HepG2 (cell line): ENCODE data around the gene HLA-DOA. TPM values are rescaled to one million over a fixed set of nuclear protein-coding genes. Genes with fewer than 3 reads are reported as not detected.

Source experiments
- CCDC6 ChIP-seq: sonication (generic); formaldehyde crosslinking; IDR thresholded peaks from 2 replicates; pipeline ENCODE4 v1.8.1; 2022; ENCODE audit warnings: mild to moderate bottlenecking, missing genetic modification reagents, moderate library complexity
- GATAD1 ChIP-seq: IDR thresholded peaks from 2 replicates; pipeline ENCODE4 v1.6.1; 2016; ENCODE audit warnings: missing genetic modification reagents, missing compliant biosample characterization
- HNF4A ChIP-seq: sonication (generic); formaldehyde crosslinking; IDR thresholded peaks from 2 replicates; pipeline ENCODE4 v1.4.0; 2020; ENCODE audit warnings: missing genetic modification reagents
- REPIN1 ChIP-seq: sonication (generic); formaldehyde crosslinking; IDR thresholded peaks from 2 replicates; pipeline ENCODE4 v1.8.0; 2022; ENCODE audit warnings: missing genetic modification reagents, low read depth, mild to moderate bottlenecking, borderline replicate concordance
- RFXANK ChIP-seq: IDR thresholded peaks from 2 replicates; pipeline ENCODE4 v1.6.1; 2016
- SOX6 ChIP-seq, 2 experiments: fragments of 450-650 bp in 1 of 2; sonication (generic) in 1 of 2; formaldehyde crosslinking in 1 of 2; IDR thresholded peaks; 2 replicates each; pipeline versions ENCODE4 v1.4.0 to v1.6.1; 2017 to 2020; ENCODE audit warnings: antibody characterized with exemption in 1 of 2, mild to moderate bottlenecking in 1 of 2, missing genetic modification reagents in 1 of 2
- TMF1 ChIP-seq: sonication (generic); formaldehyde crosslinking; IDR thresholded peaks from 2 replicates; pipeline ENCODE4 v1.8.1; 2022; ENCODE audit warnings: low read depth, missing genetic modification reagents
- U2AF1 ChIP-seq: fragments of 200-400 bp; formaldehyde crosslinking; optimal IDR thresholded peaks from 2 replicates; pipeline ENCODE3; 2017; ENCODE audit warnings: mild to moderate bottlenecking, low read depth, low read length
- ZKSCAN8 ChIP-seq: IDR thresholded peaks from 2 replicates; pipeline ENCODE4 v1.6.1; 2016; ENCODE audit warnings: borderline replicate concordance, missing genetic modification reagents, missing compliant biosample characterization
- ZNF263 ChIP-seq: sonication (generic); formaldehyde crosslinking; IDR thresholded peaks from 2 replicates; pipeline ENCODE4 v1.4.0; 2020; ENCODE audit warnings: missing genetic modification reagents
- ZNF557 ChIP-seq: sonication (generic); formaldehyde crosslinking; IDR thresholded peaks from 2 replicates; pipeline ENCODE4 v1.4.0; 2020; ENCODE audit warnings: missing genetic modification reagents
- ZNF558 ChIP-seq: sonication (generic); formaldehyde crosslinking; IDR thresholded peaks from 2 replicates; pipeline ENCODE4 v1.9.0; 2022; ENCODE audit warnings: mild to moderate bottlenecking, missing genetic modification reagents, borderline replicate concordance
- ZNF670 ChIP-seq: sonication (generic); formaldehyde crosslinking; IDR thresholded peaks from 2 replicates; pipeline ENCODE4 v1.8.0; 2022; ENCODE audit warnings: mild to moderate bottlenecking, missing genetic modification reagents, borderline replicate concordance
- ZNF761 ChIP-seq: sonication (generic); formaldehyde crosslinking; conservative IDR thresholded peaks from 2 replicates; pipeline ENCODE4 v1.4.0; 2020; ENCODE audit warnings: mild to moderate bottlenecking, missing genetic modification reagents
- polyA plus RNA-seq, 8 experiments: library from polyadenylated mRNA; depleted of rRNA in 3 of 8; stranded (reverse) in 7 of 8; unstranded in 1 of 8; fragments of >200 nt; fragmentation: Illumina TruSeq in 4 of 8; extraction: Trizol in 4 of 8; gene quantifications; 2 replicates each; pipeline versions ENCODE4 v1.2.1 to v1.2.3, GENCODE V29; 2011 to 2016; ENCODE audit warnings: low read depth in 4 of 8, missing spikeins in 1 of 8, mixed read lengths in 1 of 8; ENCODE audit not compliant: insufficient read depth in 1 of 8
- total RNA-seq, 5 experiments: library from RNA; depleted of rRNA; stranded (reverse); fragments of >200 nt; fragmentation: Illumina TruSeq; extraction: Trizol; gene quantifications; 2 replicates each; pipeline ENCODE4 v1.2.3, GENCODE V29; 2016; ENCODE audit warnings: low read depth in 1 of 5
- TF ChIP-seq, protein P1 (sequence below): sonication (generic); formaldehyde crosslinking; IDR thresholded peaks from 2 replicates; pipeline ENCODE4 v1.4.0; 2020; ENCODE audit warnings: missing genetic modification reagents, mild to moderate bottlenecking, borderline replicate concordance
- TF ChIP-seq, protein P2 (sequence below): sonication (generic); formaldehyde crosslinking; IDR thresholded peaks from 2 replicates; pipeline ENCODE4 v1.8.1; 2023; ENCODE audit warnings: mild to moderate bottlenecking, inconsistent platforms, moderate library complexity, missing genetic modification reagents, borderline replicate concordance
- TF ChIP-seq, protein P3 (sequence below): sonication (generic); formaldehyde crosslinking; IDR thresholded peaks from 2 replicates; pipeline ENCODE4 v1.9.0; 2021; ENCODE audit warnings: missing genetic modification reagents, mild to moderate bottlenecking, borderline replicate concordance
- TF ChIP-seq, protein P4 (sequence below): sonication (generic); formaldehyde crosslinking; IDR thresholded peaks from 2 replicates; pipeline ENCODE4 v1.5.1; 2020; ENCODE audit warnings: missing genetic modification reagents, mild to moderate bottlenecking, borderline replicate concordance

HLA-DOA gene
- total and polyA plus RNA-seq, 2 of the 13 experiments (the other 11 are each of a cell fraction or from before 2014, with no cell fraction given), result 0.03 to 0.09 TPM

DNA sequence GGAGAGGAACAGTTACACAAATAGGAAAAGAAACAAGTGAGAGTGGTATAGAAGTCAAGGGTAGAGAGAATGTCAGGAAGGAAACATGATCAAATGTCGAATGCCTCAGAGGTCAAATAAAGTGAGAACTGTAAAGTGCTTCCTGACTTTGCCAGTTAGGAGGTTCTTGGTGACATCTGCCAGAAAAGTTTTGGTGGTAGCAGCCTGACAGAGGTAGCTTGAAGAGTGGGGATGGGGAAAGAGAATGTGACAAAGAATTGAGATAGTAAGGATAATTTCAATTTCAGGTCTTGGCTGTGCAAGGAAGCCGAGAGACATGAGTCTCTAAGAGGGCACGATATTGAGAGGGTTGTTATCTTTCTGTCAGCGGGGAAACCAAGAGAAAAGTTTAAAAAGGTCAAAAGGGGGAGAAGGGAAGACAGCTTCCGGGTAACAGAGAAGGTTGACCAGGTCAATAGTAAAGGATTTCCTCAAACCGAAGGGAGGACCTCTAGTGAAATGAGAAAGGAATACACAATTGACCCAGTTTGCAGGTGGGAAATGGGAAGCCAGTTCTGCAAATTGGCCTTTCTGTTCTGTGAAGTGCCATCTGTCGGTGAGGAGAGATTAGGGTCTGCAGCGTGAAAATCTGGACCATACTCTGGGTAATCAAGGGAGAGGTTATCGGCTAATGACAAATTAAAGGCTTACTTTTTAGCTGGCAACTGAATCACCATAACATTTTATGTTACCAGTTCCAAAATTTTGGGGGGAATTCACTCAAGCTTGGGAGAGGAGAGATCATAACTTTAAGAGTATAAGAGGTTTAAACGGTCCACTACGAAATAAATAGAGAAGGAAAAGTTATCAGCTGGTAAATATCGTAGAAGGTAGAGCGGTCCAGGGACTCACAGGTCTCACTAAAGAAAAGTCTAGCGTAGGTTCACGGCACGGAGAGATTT lies 42.0 kb downstream of the HLA-DOA start (continued):
- no peak; the same call in 1 of the 2 replicates for TF ChIP-seq REPIN1 (CRISPR knock-in tag)
- TF ChIP-seq ZNF670 (CRISPR knock-in tag), result 0 out of 2 replicates have a peak, but pooled peaks have one; percentile 26
- no peak for TF ChIP-seq RFXANK (CRISPR knock-in tag)
- TF ChIP-seq, protein P1, sequence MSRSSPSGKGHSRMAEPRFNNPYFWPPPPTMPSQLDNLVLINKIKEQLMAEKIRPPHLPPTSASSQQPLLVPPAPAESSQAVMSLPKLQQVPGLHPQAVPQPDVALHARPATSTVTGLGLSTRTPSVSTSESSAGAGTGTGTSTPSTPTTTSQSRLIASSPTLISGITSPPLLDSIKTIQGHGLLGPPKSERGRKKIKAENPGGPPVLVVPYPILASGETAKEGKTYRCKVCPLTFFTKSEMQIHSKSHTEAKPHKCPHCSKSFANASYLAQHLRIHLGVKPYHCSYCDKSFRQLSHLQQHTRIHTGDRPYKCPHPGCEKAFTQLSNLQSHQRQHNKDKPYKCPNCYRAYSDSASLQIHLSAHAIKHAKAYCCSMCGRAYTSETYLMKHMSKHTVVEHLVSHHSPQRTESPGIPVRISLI (CRISPR knock-in tag), result no peak
- TF ChIP-seq, protein P2, sequence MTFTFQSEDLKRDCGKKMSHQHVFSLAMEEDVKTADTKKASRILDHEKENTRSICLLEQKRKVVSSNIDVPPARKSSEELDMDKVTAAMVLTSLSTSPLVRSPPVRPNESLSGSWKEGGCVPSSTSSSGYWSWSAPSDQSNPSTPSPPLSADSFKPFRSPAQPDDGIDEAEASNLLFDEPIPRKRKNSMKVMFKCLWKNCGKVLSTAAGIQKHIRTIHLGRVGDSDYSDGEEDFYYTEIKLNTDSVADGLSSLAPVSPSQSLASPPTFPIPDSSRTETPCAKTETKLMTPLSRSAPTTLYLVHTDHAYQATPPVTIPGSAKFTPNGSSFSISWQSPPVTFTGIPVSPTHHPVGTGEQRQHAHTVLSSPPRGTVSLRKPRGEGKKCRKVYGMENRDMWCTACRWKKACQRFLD (CRISPR knock-in tag), result no peak
- peak; percentile 51; the same call in 1 of the 2 replicates for TF ChIP-seq ZNF557 (CRISPR knock-in tag)
- TF ChIP-seq ZNF263 (CRISPR knock-in tag), result peak; percentile 78; the same call in 1 of the 2 replicates
- 0 out of 2 replicates have a peak, but pooled peaks have one; percentile 5 for TF ChIP-seq ZKSCAN8
- 0 out of 2 replicates have a peak, but pooled peaks have one; percentile 2 for TF ChIP-seq CCDC6 (CRISPR knock-in tag)
- 0 out of 2 replicates have a peak, but pooled peaks have one; percentile 18 for TF ChIP-seq ZNF558 (CRISPR knock-in tag)
- TF ChIP-seq, protein P3, sequence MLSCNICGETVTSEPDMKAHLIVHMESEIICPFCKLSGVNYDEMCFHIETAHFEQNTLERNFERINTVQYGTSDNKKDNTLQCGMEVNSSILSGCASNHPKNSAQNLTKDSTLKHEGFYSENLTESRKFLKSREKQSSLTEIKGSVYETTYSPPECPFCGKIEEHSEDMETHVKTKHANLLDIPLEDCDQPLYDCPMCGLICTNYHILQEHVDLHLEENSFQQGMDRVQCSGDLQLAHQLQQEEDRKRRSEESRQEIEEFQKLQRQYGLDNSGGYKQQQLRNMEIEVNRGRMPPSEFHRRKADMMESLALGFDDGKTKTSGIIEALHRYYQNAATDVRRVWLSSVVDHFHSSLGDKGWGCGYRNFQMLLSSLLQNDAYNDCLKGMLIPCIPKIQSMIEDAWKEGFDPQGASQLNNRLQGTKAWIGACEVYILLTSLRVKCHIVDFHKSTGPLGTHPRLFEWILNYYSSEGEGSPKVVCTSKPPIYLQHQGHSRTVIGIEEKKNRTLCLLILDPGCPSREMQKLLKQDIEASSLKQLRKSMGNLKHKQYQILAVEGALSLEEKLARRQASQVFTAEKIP, result no peak
- TF ChIP-seq, protein P4, sequence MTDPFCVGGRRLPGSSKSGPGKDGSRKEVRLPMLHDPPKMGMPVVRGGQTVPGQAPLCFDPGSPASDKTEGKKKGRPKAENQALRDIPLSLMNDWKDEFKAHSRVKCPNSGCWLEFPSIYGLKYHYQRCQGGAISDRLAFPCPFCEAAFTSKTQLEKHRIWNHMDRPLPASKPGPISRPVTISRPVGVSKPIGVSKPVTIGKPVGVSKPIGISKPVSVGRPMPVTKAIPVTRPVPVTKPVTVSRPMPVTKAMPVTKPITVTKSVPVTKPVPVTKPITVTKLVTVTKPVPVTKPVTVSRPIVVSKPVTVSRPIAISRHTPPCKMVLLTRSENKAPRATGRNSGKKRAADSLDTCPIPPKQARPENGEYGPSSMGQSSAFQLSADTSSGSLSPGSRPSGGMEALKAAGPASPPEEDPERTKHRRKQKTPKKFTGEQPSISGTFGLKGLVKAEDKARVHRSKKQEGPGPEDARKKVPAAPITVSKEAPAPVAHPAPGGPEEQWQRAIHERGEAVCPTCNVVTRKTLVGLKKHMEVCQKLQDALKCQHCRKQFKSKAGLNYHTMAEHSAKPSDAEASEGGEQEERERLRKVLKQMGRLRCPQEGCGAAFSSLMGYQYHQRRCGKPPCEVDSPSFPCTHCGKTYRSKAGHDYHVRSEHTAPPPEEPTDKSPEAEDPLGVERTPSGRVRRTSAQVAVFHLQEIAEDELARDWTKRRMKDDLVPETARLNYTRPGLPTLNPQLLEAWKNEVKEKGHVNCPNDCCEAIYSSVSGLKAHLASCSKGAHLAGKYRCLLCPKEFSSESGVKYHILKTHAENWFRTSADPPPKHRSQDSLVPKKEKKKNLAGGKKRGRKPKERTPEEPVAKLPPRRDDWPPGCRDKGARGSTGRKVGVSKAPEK (CRISPR knock-in tag), result peak; percentile 10; the same call in 1 of the 2 replicates
- no peak for TF ChIP-seq SOX6 (IDR thresholded peaks at IDR 0.05)
- peak; percentile 39; the same call in 1 of the 2 replicates for TF ChIP-seq SOX6 (CRISPR knock-in tag; IDR thresholded peaks at IDR 0.05)
- peak; percentile 5 for TF ChIP-seq U2AF1
- no peak for TF ChIP-seq TMF1
- TF ChIP-seq HNF4A (CRISPR knock-in tag), result peak; percentile 49; the same call in 1 of the 2 replicates
- peak; percentile 54; the same call in 1 of the 2 replicates for TF ChIP-seq GATAD1 (CRISPR knock-in tag)
- TF ChIP-seq ZNF761 (CRISPR knock-in tag), result no peak
